Measurements from ENCODE around the gene TRANK1.
A peak's percentile ranks its signal among the peaks of the same experiment; 100 is the strongest.
"Not testable (repeated sequence)": the region's sequence is repeated elsewhere in the genome, so short reads cannot be mapped to it uniquely, and the experiment has no call there.

The TRANK1 gene

GRCh38 chr3:36957063-36957462 lies 12.2 kb upstream of the TRANK1 start:
- no peak for DNase-seq (ENCODE audit: low read depth)

GRCh38 chr3:36956155-36956554 lies 11.3 kb upstream of the TRANK1 start:
- no peak for DNase-seq (ENCODE audit: low read depth)

- no peak for DNase-seq (ENCODE audit: low read depth)
These were observed 9.7 kb upstream of the TRANK1 start for GRCh38 chr3:36954452-36955134.

- DNase-seq (ENCODE audit: low read depth): not testable (repeated sequence)
These were observed 3.0 kb upstream of the TRANK1 start for GRCh38 chr3:36947814-36948213.

GRCh38 chr3:36945333-36945980 lies 603 bp upstream of the TRANK1 start:
- DNase-seq (ENCODE audit: low read depth): no peak

GRCh38 chr3:36944012-36944640 lies 728 bp downstream of the TRANK1 start:
- DNase-seq (ENCODE audit: low read depth): peak; percentile 8

- no peak for DNase-seq (ENCODE audit: low read depth)
These were observed 1.3 kb downstream of the TRANK1 start for GRCh38 chr3:36943601-36944000.

GRCh38 chr3:36942638-36943248 lies 2.1 kb downstream of the TRANK1 start:
- DNase-seq (ENCODE audit: low read depth): no peak

GRCh38 chr3:36941658-36942057 lies 3.2 kb downstream of the TRANK1 start:
- DNase-seq (ENCODE audit: low read depth): no peak

- no peak for DNase-seq (ENCODE audit: low read depth)
These were observed 3.7 kb downstream of the TRANK1 start for GRCh38 chr3:36941162-36941561.

GRCh38 chr3:36937492-36937891 lies 7.4 kb downstream of the TRANK1 start:
- no peak for DNase-seq (ENCODE audit: low read depth)

GRCh38 chr3:36933540-36934296 lies 11.1 kb downstream of the TRANK1 start:
- DNase-seq (ENCODE audit: low read depth): no peak

GRCh38 chr3:36931424-36931823 lies 13.4 kb downstream of the TRANK1 start:
- not testable (repeated sequence) for DNase-seq (ENCODE audit: low read depth)

- DNase-seq (ENCODE audit: low read depth): no peak
These were observed 16.6 kb downstream of the TRANK1 start for GRCh38 chr3:36928220-36928619.

GRCh38 chr3:36926292-36926897 lies 18.5 kb downstream of the TRANK1 start:
- no peak for DNase-seq (ENCODE audit: low read depth)

- DNase-seq (ENCODE audit: low read depth): no peak
These were observed 19.9 kb downstream of the TRANK1 start for GRCh38 chr3:36924744-36925521.

- no peak for DNase-seq (ENCODE audit: low read depth)
These were observed 20.7 kb downstream of the TRANK1 start for GRCh38 chr3:36923981-36924743.

GRCh38 chr3:36923523-36923943 lies 21.3 kb downstream of the TRANK1 start:
- no peak for DNase-seq (ENCODE audit: low read depth)

- no peak for DNase-seq (ENCODE audit: low read depth)
These were observed 23.8 kb downstream of the TRANK1 start for GRCh38 chr3:36920884-36921567.
